Hematopoietic multipotent progenitor cell treated with erythropoietin and hydrocortisone succinate and interleukin-3 and kit ligand, for 6 days (in vitro differentiated cells): ENCODE measurements around the gene AZI2.

ENCODE experiments used
- DNase-seq: peaks from one replicate; pipeline ENCODE4 v3.0.0-alpha.2; 2015

Gene AZI2

GRCh38 chr3:28300345-28300962 lies 48.2 kb downstream of the AZI2 start:
- DNase-seq: no peak

DNA sequence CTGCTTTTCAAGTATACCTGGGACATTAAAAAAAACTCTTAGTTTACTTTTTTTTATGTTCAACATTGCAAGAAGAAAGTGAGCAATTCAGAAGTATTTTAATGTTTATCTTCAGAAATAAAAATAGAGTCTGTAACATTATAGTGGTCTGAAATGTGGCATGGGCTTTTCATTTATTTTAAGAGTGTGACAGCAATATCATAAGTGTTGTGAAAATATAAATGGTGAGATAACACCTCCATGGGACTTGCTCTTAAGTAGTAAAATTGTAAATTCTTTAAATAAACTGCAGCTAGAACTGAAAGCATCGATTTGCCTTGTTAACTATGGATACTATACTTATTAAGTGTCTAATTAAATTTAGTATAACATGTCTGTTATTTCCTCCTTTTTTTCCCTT lies 48.9 kb downstream of the AZI2 start:
- DNase-seq: no peak

- no peak for DNase-seq
These were observed 52.6 kb downstream of the AZI2 start for GRCh38 chr3:28295898-28296490.

GRCh38 chr3:28294667-28295413 lies 53.8 kb downstream of the AZI2 start:
- no peak for DNase-seq

DNA sequence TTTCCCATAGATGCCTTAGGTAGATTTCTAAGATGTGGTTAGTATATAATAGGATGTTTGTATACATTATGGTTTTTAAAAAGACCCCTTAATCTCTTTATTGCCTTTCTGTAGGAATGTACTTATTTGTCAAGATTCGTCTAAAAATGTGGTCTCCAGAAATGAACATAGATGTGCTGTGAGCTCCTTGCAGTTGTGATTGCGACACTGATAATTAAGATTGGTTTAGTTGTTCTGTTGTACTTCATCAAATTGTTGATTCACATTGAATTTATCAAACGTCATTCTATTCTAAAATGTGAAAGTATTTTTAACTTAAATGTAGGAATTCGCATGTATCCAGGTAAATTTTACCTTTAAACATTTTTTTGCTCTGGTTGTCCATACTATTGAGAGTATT lies 56.0 kb downstream of the AZI2 start:
- no peak for DNase-seq

DNA sequence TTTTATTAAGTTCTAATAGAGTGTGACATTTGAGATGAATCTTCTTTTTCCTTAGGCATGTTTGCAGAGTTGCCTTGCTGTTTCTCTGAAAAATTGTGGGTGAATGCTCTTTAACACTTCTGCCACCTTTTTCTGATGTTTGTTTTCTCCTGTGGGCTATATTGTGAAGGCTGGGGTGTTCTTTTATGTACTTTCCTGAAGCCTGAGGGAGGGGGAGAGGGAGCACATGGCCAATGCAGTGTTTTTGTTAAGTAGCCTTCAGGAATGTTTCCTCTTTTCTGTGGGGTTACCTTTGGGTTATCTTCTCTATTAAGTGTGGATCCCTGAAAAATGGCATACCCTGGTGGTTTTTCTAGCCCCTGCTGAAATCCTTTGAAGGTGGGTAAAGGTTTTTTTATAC lies 57.0 kb downstream of the AZI2 start:
- no peak for DNase-seq

- no peak for DNase-seq
These were observed 57.7 kb downstream of the AZI2 start for GRCh38 chr3:28290863-28291300.

DNA sequence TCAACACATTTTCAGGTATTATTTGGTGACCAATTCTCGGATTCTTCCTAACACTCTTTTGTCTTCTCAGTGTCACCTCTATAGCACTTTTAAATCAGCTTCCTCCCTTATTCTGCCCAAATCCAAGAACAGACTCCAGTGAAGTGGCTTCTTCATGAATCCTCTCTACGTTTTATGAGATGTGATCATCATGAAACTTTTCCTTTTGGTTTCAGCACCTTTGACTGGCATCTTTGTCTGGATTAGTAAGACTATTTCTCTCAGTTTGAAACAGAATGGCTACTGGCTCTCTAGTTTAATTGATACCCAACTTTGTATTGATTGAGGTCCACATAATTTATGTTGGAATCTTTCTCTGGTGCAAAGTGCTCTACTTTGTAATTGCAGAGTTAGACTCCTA lies 61.6 kb downstream of the AZI2 start:
- no peak for DNase-seq

- DNase-seq: peak; percentile 78
These were observed 62.0 kb downstream of the AZI2 start for GRCh38 chr3:28286595-28286994.

GRCh38 chr3:28280781-28281180 lies 67.8 kb downstream of the AZI2 start:
- no peak for DNase-seq

- DNase-seq: no peak
These were observed 68.9 kb downstream of the AZI2 start for GRCh38 chr3:28279770-28280169.

DNA sequence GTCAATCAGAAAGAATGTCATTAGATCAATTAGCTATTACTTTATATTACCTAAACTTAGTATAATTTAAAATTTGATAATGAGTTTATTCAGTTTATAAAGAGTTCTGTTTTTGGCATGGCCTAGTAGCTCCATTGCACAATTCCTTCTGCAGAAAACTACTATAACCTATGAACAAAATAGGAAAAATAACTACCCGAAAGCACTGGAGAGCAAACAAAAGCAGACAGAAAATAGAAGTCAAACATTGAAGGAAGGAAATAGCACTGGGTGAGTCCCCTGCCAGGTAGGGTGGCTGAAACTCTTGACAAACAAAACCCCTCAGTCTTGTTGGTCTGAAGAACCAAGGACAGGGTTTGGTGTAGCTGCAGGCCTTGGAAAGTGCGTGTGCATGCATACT lies 69.7 kb downstream of the AZI2 start:
- DNase-seq: no peak

DNA sequence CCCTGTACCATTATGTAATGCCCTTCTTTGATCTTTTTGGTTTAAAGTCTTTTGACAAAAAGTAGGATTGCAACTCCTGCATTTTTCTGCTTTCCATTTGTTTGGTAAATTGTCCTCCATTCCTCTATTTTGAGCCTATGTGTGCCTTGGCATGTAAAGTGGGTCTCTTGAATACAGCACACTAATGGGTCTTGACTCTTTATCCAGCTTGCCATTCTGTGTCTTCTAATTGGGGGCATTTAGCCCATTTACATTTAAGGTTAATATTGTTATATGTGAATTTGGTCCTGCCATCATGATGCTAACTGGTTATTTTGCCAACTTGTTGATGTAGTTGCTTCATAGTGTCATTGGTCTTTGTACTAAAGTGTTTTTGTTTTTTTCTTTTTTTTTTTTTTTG lies 74.8 kb downstream of the AZI2 start:
- no peak for DNase-seq
